Activated CD4-positive, alpha-beta T cell treated with anti-CD3 and anti-CD28 coated beads for 36 hours (primary cell): ENCODE results near the gene CRELD1. TPM values are rescaled to one million over a fixed set of nuclear protein-coding genes. Genes with fewer than 3 reads are reported as not detected.

Experiments used
- total RNA-seq, 2 experiments: library from RNA; stranded (reverse); gene quantifications; one replicate each; pipeline ENCODE4 v1.2.3, GENCODE V29; 2021

The CRELD1 gene
- total RNA-seq, 2 experiments from 2014 or later = 12.6 to 14.7 TPM

Other genes starting within 250 kb of the CRELD1 start
- gene CPNE9, start 230.0 kb upstream of the CRELD1 start, total RNA-seq = under 1 TPM; 0.14 to 0.30 TPM
- 10 to 100 TPM; 23.3 to 25.9 TPM for gene BRPF1, start 202.1 kb upstream of the CRELD1 start, total RNA-seq
- 10 to 100 TPM; 36.4 to 61.6 TPM for gene OGG1, start 183.9 kb upstream of the CRELD1 start, total RNA-seq
- 10 to 100 TPM; 48.4 to 53.1 TPM for gene CAMK1, start 163.9 kb upstream of the CRELD1 start, total RNA-seq
- 10 to 100 TPM; 80.7 to 96.4 TPM for gene TADA3, start 141.4 kb upstream of the CRELD1 start, total RNA-seq
- gene ARPC4, start 140.8 kb upstream of the CRELD1 start, total RNA-seq = 100 to 1,000 TPM; 164 to 231 TPM
- gene TTLL3, start 123.6 kb upstream of the CRELD1 start, total RNA-seq = 10 to 100 TPM; 47.5 to 49.8 TPM
- 10 to 100 TPM; 79.2 to 81.5 TPM for gene RPUSD3, start 89.8 kb upstream of the CRELD1 start, total RNA-seq
- gene CIDEC, start 53.6 kb upstream of the CRELD1 start, total RNA-seq = not detected
- gene JAGN1, start 43.2 kb upstream of the CRELD1 start, total RNA-seq = 10 to 100 TPM; 27.1 to 33.0 TPM
- 1 to 10 TPM; 2.3 to 3.1 TPM for gene IL17RE, start 31.0 kb upstream of the CRELD1 start, total RNA-seq
- under 1 TPM; 0.25 to 0.50 TPM for gene IL17RC, start 16.7 kb upstream of the CRELD1 start, total RNA-seq
- 1 to 10 TPM; 8.1 to 9.7 TPM for gene PRRT3, start 18.6 kb downstream of the CRELD1 start, total RNA-seq
- 10 to 100 TPM; 37.2 to 38.4 TPM for gene EMC3, start 53.0 kb downstream of the CRELD1 start, total RNA-seq
- gene FANCD2, start 92.6 kb downstream of the CRELD1 start, total RNA-seq = 10 to 100 TPM; 86.4 to 87.7 TPM
- not detected for gene FANCD2OS, start 174.4 kb downstream of the CRELD1 start, total RNA-seq
- 10 to 100 TPM; 83.4 to 86.6 TPM for gene BRK1, start 181.8 kb downstream of the CRELD1 start, total RNA-seq
- 10 to 100 TPM; 49.8 to 52.4 TPM for gene VHL, start 207.9 kb downstream of the CRELD1 start, total RNA-seq
- gene IRAK2, start 231.1 kb downstream of the CRELD1 start, total RNA-seq = 1 to 10 TPM; 3.9 to 4.0 TPM